ENCODE measurements around the gene MRTFA. TPM values are rescaled to one million over a fixed set of nuclear protein-coding genes. Genes with fewer than 3 reads are reported as not detected.
A peak's percentile ranks its signal among the peaks of the same experiment; 100 is the strongest.
"Not testable (repeated sequence)": the region's sequence is repeated elsewhere in the genome, so short reads cannot be mapped to it uniquely, and the experiment has no call there.

Gene MRTFA
- total RNA-seq, 4 donors from 2014 or later = 81.4 to 210 (median 122) TPM

- DNase-seq = no peak
- Histone ChIP-seq H3K27me3 (no peaks in the 10 kb centered on the region), H3K9me3 (no peaks in the 10 kb centered on the region), H3K4me1 (peaks cover 60 to 64% of the 10 kb centered on the region in 2 donors), H3K36me3 (no peaks in the 10 kb centered on the region), H3K4me3 (replicated peaks in 1 of 3) (no peak overlapping the region), H3K27ac (peak overlapping the region; percentile 78 to 83 (median 79))
- intact Hi-C loops (cut with DNase I) = no loop called here
- TF ChIP-seq CTCF (IDR thresholded peaks at IDR 0.05) (no peak), POLR2A (IDR thresholded peaks at IDR 0.05) (no peak)
These were observed 30.2 kb downstream of the MRTFA start for GRCh38 chr22:40606306-40606705.

GRCh38 chr22:40605761-40606160 is 30.8 kb downstream of the MRTFA start:
- H3K27ac ChIP-seq = peak overlapping the region; percentile 78 to 83 (median 79)

GRCh38 chr22:40603088-40603605 is 33.4 kb downstream of the MRTFA start:
- H3K36me3 ChIP-seq = no peaks in the 10 kb centered on the region
- DNase-seq = no peak
- no peaks in the 10 kb centered on the region for H3K9me3 ChIP-seq
- peaks cover 68 to 74% of the 10 kb centered on the region in 2 donors for H3K4me1 ChIP-seq
- H3K4me3 ChIP-seq (replicated peaks in 1 of 3) = no peak overlapping the region
- WGBS, 2 donors = 53 to 54% methylated on average over 4 of the region's 4 CpGs
- TF ChIP-seq POLR2A (IDR thresholded peaks at IDR 0.05) (no peak), CTCF (IDR thresholded peaks at IDR 0.05) (no peak)
- peak overlapping the region; percentile 42 to 83 (median 69) for H3K27ac ChIP-seq
- H3K27me3 ChIP-seq = no peaks in the 10 kb centered on the region
- intact Hi-C loops (cut with DNase I) = no loop called here

More at GRCh38 chr22:40605761-40606160, 30.8 kb downstream of the MRTFA start:
- Histone ChIP-seq H3K36me3 (no peaks in the 10 kb centered on the region), H3K27me3 (no peaks in the 10 kb centered on the region), H3K4me1 (peaks cover 66 to 69% of the 10 kb centered on the region in 2 donors), H3K4me3 (replicated peaks in 1 of 3) (no peak overlapping the region), H3K9me3 (no peaks in the 10 kb centered on the region)
- DNase-seq = no peak
- intact Hi-C loops (cut with DNase I) = no loop called here
- 14 to 21% methylated on average over 1 of the region's 1 CpG for WGBS, 2 donors
- TF ChIP-seq POLR2A (IDR thresholded peaks at IDR 0.05) (no peak), CTCF (IDR thresholded peaks at IDR 0.05) (no peak)

DNA sequence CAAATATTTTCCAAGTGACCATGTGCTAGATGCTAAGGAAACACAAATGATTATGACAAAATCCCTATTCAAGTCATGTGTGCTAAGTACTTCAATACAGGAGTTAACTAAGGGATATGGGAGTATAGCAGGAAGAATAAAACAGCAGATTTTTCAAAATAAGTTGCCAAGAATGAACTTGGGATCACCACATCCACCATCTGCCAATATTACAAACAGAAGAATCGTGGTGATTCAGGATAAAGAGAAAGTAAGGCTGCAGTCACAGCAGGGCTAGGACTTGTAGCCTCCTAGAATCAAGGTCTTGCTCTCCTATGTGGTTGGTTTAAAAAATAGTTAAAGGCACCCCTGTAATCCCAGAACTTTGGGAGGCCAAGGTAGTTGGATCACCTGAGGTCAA is 34.3 kb downstream of the MRTFA start:
- no peaks in the 10 kb centered on the region for H3K36me3 ChIP-seq
- 76 to 82% methylated on average over 1 of the region's 1 CpG for WGBS, 2 donors
- no peak for DNase-seq
- no peaks in the 10 kb centered on the region for H3K27me3 ChIP-seq
- TF ChIP-seq CTCF (IDR thresholded peaks at IDR 0.05) = no peak
- TF ChIP-seq POLR2A (IDR thresholded peaks at IDR 0.05) = no peak
- peaks cover 61 to 74% of the 10 kb centered on the region in 2 donors for H3K4me1 ChIP-seq
- intact Hi-C loops (cut with DNase I) = no loop called here
- no peaks in the 10 kb centered on the region for H3K9me3 ChIP-seq
- H3K27ac ChIP-seq = peak overlapping the region; percentile 42 to 83 (median 69)
- no peak overlapping the region for H3K4me3 ChIP-seq (replicated peaks in 1 of 3)

DNA sequence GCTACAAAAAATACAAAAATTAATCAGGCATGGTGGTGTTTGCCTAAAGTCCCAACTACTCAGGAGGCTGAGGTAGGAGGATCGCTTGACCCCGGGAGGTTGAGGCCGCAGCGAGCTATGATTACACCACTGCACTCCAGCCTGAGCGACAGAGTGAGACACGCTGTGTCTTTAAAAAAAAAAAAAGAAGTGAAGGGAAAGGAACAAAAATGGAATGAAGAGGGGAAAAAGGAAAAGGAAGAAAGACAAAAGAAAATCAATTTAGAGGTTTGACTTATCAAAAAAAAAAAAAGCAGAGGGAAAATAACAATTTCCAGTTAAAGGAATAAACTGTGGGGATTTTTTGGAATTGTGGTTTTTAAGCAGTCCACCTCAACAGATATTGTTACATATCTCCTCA is 36.8 kb downstream of the MRTFA start:
- H3K4me3 ChIP-seq (replicated peaks in 1 of 3) = no peak overlapping the region
- H3K4me1 ChIP-seq = peaks cover 60 to 76% of the 10 kb centered on the region in 2 donors
- no peaks in the 10 kb centered on the region for H3K36me3 ChIP-seq
- DNase-seq = no peak
- intact Hi-C loops (cut with DNase I) = no loop called here
- WGBS, 2 donors = 95 to 98% methylated on average over 6 of the region's 6 CpGs
- H3K27me3 ChIP-seq = no peaks in the 10 kb centered on the region
- peak overlapping the region in 1 of 3 donors; percentile 18 for H3K27ac ChIP-seq
- TF ChIP-seq CTCF (IDR thresholded peaks at IDR 0.05) (no peak), POLR2A (IDR thresholded peaks at IDR 0.05) (no peak)
- H3K9me3 ChIP-seq = no peaks in the 10 kb centered on the region

DNA sequence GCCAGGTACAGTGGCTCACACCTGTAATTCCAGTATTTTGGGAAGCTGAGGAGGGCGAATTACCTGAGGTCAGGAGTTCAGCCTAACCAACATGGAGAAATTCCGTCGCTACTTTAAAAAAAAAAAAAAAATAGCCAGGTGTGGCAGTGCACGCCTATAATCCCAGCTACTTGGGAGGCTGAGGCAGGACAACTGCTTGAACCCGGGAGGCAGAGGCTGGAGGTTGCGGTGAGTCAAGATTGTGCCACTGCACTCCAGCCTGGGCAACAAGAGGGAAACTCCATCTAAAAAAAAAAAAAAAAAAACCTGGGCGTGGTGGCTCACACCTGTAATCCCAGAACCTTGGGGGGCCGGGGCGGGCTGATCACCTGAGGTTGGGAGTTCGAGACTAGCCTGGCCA is 37.8 kb downstream of the MRTFA start:
- H3K36me3 ChIP-seq; intact Hi-C loops (cut with DNase I); H3K9me3 ChIP-seq; H3K4me3 ChIP-seq (replicated peaks in 1 of 3); DNase-seq; H3K27me3 ChIP-seq: not testable (repeated sequence)
- Histone ChIP-seq H3K4me1 (peaks cover 69 to 83% of the 10 kb centered on the region in 2 donors), H3K27ac (peak overlapping the region; percentile 81 to 84 (median 82))
- 85 to 93% methylated on average over 10 of the region's 10 CpGs for WGBS, 2 donors

All from thyroid gland (tissue), 4 donors.